Measurements from ENCODE around the gene ZFP36.

ZFP36 gene

DNA sequence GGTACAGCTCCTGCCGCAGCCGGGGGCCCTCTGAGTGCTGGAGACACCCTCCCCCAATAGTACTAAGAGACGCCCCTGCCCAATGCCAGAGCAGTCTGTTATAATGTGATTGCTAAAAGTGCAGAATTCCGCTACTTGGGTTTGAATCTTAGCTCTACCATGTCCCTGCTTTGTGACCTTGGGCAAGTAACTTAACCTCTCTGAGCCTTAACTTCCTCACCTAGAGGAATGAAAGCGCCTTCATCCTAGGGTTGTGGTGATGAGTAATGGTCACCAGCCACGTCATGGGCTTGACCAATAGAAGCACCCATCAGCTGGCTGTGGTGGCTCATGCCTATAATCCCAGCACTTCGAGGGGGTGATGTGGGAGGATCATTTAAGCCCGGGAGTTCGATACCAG lies 12.4 kb downstream of the ZFP36 start:
- no peak for DNase-seq (ENCODE audit: low read depth)

DNA sequence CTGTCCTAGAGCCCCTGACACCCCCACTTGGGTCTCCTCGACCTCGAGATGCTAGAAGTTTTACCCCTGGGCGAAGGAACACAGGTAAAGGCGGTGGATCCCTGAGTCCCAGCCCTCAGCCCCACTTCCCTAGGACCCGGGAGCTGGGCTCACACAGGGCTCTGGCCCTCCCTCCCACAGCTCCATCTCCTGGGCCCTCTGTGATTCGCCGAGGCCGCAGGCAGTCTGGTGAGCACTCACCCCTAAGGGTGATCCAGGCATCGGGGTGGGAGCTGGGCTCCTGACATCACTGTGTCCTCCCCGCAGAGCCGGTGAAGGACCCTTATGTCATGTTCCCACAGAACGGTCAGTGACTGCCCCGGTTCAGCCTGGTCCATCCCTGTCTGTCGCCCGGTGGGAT lies 14.1 kb downstream of the ZFP36 start:
- no peak for DNase-seq (ENCODE audit: low read depth)

DNA sequence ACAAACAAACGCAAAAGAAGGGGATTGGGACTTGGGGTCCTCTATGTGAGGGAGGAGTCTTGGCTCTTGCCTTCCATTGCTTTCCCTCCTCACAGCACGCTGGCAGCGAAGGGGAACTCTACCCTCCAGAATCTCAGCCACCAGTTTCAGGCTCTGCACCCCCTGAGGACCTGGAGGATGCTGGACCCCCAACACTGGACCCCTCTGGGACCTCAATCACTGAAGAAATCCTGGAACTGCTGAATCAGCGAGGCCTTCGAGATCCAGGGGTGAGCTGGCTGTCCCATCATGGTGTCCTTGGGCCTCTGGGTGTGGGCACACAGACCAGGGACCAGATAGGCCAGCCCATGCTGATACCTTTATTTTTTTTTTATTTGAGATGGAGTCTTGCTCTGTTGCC lies 15.4 kb downstream of the ZFP36 start:
- DNase-seq (ENCODE audit: low read depth), result no peak

DNA sequence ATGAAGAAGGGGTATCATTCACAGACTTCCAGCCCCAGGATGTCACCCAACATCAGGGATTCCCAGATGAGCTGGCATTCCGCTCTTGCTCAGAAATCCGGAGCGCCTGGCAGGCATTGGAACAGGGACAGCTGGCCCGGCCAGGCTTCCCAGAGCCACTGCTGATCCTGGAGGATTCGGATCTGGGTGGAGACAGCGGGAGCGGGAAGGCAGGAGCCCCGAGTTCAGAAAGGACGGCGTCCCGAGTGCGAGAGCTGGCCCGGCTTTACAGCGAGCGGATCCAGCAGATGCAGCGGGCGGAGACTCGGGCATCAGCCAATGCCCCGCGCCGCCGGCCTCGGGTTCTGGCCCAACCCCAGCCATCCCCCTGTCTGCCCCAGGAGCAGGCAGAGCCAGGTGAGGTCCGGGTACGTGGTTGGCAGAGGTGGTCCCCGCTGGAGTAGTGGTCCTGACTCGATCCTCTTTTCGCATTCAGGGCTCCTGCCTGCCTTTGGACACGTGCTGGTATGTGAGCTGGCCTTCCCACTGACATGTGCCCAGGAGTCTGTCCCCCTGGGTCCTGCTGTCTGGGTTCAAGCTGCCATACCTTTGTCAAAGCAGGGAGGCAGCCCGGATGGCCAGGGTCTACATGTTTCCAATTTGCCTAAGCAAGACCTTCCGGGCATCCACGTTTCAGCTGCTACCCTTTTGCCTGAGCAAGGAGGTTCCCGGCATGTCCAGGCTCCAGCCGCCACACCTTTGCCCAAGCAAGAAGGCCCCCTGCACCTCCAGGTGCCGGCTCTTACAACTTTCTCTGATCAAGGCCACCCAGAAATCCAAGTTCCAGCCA lies 16.8 kb downstream of the ZFP36 start:
- no peak for DNase-seq (ENCODE audit: low read depth)

DNA sequence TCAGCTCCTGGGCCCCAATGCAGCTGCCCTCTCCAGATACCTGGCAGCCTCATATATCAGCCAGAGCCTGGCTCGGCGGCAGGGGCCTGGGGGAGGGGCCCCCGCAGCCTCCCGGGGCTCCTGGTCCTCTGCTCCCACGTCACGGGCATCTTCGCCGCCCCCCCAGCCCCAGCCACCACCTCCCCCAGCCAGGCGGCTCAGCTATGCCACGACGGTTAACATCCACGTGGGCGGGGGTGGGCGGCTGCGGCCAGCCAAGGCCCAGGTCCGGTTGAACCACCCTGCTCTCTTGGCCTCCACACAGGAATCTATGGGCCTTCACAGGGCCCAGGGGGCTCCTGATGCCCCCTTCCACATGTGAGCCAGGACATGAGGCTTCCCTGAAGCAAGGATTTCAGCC lies 18.3 kb downstream of the ZFP36 start:
- no peak for DNase-seq (ENCODE audit: low read depth)

DNA sequence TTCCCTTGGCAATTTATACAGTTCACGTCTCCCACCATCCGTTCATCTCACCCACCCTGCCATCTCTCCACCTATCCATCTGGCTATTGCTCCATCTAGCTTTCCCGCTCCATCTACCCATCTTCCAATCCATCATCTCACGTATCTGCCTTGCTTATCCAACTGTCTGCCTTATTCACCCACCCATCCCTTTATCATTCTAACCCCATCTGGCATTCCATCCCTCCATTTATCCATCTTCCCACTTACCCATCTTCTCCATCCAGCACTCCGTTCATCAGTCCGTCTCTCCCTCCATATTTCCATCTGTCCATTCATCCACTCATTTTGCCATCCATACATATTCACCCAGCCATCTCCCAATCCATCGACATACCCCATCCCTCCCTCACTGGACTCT lies 19.1 kb downstream of the ZFP36 start:
- no peak for DNase-seq (ENCODE audit: low read depth)

DNA sequence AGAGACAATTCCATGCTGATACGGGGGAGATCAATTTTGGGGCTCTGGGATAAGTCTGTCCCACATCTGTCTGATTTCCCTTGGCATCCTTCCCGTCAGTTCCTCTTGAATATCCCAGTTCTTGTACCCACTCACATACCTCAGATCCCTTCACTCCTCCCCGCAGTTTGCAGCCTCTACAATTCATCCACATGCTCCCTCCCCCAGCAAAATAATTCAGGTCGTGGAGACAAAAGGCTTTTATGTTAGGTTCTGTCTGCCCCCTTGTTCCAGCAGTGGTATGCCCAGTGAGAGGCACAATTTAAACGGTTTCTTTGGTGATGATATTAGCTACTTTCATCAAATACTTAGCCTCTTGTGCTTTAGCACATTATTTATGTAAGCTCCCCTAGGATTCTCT lies 19.5 kb downstream of the ZFP36 start:
- no peak for DNase-seq (ENCODE audit: low read depth)

DNA sequence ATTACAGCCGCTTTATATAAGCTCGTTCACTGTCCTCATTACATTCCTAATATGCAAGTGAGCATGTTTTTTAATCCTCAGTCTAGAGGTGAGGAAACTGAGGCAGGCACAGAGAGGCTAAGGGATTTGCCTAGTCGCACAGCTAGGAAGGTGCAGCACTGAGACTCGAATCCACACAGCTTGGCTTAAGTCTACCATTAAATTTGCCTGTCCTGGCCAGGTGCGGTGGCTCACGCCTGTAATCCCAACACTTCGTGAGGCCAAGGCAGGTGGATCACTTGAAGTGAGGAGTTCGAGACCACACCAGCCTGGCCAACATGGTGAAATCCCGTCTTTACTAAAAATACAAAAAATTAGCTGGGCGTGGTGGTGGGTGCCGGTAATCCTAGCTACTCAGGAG lies 21.1 kb downstream of the ZFP36 start:
- no peak for DNase-seq (ENCODE audit: low read depth)

DNA sequence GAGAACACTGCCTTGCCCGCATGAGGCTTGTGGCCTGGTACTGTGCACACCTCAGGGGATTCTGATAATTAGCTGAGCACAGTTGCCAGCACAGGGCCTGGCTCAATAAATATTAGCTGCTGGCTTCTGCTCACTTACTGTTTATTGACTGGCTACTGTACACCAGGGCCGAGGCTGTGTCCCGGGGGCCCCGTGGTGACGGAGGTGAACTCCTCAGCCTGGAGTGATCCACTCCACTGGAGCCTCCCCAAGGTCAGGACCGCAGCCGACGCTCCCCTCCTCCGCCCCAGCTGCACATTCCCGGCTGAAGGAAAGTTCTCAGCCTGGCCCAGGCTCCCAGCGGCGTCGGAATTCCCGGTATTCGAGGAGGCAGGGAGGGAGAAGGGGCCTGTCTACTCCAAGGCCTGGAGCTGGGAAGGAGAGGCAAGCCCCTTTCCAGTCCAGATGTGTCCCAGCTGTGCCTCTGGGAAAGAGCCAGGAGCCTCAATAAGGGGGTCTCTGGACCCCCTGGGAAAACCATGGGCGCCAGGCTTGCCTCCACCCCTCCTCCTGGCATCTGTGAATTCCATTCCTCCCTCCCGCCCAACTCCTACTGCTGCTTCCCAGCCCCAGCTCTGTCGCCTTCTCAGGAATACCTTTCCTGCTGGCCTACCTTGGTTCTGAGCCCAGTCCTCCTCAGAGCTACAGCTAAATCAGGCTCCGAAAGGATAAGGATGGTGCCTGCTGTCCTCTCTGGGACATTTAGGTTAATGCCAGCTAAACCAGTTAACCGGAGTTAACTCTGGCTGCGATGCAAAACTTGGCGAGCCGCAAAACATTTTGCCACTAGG lies 21.9 kb downstream of the ZFP36 start:
- no peak for DNase-seq (ENCODE audit: low read depth)

DNA sequence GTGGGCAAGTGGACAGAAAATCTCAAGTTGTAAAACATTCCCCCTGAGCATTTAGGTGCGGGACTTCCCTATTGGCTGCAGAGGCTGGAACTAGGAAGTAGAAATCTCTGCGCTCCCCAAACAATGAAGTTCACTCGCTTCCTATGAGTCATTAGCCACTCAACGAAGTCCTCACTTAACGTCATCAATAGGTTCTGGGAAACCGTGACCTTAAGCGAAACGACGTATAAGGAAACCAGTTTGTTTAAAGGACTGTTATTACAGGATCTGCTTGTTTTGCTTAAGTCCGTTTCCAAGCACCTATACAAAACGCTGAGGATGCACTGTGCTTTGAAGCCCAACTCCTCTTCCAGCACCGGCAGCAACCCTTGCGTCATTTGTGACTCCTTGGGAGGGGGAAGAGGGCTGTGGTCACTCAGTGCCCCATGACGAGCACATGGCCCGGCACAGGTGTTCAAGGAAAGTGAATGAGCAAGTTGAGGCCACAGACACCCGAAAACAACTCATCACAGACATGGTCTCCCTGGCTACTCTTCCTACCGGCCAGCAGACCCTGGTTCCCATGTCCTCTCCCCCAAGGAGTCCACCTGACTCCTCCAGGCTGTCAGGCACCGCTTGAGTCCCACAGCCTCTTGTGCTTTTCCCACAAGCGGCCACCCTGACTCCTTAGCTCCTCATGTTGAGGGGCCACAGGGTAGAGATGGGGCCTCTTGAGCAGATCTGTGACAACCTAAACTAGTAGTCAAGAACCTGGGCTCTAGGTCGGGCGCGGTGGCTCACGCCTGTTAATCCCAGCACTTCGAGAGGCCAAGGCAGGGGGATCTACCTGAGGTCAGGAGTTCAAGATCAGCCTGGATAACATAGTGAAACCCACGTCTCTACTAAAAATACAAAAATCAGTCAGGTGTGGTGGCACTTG lies 24.3 kb downstream of the ZFP36 start:
- peak; percentile 50 for DNase-seq (ENCODE audit: low read depth)

DNA sequence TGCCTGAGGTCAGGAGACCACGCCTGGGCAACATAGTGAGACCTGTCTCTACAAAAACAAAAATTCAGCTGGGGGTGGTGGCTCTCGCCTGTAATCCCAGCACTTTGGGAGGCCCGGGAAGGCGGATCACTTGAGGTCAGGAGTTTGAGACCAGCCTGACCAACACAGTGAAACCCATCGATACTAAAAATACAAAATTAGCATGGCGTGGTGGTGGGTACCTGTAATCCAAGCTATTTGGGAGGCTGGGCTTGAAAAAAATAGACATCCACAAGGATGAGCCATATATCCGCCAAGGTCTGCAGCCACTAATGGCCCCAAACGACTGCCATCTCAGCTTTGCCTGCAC lies 26.0 kb downstream of the ZFP36 start:
- no peak for DNase-seq (ENCODE audit: low read depth)

DNA sequence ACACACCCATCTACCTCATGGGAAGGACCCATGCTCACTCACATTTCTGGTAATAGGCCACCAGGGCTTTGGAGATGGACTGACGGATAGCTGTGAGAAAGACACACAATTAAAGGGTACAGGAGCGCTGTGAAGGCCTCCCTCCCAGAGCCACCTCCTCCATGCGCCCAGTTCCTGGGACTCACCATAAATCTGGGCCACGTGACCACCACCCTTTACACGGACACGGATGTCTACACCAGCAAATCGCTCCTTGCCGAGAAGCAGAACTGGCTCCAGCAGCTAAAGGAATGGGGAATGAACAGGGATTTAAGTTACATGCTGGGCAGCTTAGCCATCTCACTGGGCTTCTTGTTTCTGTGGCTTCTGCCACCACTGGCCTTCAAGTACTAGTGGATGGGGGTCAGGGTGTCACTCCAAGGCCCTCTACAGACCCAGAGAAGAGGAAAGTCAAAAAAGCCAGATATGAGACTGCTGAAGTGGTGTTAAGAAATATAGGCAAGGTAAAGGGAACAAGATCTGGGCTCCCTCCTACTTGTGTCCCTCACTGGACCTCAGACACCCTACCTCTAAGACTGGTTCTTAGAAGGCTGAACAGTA lies 26.9 kb downstream of the ZFP36 start:
- DNase-seq (ENCODE audit: low read depth), result no peak

DNA sequence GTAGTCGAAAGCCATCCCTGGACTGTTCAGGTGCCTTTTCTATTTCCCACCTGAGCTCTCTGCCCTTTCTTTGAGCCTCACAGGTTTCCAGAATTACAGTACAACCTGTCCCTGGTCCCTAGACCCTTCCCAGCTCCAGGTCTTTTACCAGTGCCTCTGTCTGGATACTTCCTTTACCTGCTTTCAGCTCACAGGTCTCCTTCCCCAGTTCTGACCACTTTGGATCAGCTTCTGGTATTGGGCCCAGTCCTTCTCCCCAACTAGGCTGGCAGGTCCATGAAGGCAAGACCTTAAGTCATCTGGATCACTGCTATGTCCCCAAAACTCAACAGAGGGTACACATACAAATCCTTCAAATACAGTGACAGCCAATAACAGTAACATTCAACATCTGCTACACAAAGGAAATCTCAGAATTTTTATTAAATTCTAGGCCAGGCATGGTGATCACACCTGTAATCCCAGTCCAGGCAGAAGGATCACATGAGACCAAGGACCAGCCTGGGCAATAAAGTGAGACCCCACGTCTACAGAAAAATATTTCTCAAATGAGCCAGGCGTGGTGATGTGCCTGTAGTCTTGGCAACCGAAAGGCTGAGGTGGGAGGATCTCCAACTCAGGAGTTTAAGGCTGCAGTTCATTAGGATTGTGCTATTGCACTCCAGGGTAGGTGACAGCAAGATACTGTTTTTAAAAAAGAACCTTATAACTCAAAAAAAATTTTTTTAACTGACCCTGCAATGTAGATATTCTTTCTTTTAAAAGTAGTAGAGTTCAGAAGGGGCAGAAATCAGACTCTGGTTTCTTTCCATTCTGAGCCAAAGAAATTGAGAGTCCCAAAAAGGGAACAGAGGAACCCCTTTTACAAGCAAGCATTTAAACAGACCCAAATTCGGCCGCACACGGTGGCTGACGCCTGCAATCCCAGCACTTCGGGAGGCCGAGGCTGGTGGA lies 27.8 kb downstream of the ZFP36 start:
- no peak for DNase-seq (ENCODE audit: low read depth)

DNA sequence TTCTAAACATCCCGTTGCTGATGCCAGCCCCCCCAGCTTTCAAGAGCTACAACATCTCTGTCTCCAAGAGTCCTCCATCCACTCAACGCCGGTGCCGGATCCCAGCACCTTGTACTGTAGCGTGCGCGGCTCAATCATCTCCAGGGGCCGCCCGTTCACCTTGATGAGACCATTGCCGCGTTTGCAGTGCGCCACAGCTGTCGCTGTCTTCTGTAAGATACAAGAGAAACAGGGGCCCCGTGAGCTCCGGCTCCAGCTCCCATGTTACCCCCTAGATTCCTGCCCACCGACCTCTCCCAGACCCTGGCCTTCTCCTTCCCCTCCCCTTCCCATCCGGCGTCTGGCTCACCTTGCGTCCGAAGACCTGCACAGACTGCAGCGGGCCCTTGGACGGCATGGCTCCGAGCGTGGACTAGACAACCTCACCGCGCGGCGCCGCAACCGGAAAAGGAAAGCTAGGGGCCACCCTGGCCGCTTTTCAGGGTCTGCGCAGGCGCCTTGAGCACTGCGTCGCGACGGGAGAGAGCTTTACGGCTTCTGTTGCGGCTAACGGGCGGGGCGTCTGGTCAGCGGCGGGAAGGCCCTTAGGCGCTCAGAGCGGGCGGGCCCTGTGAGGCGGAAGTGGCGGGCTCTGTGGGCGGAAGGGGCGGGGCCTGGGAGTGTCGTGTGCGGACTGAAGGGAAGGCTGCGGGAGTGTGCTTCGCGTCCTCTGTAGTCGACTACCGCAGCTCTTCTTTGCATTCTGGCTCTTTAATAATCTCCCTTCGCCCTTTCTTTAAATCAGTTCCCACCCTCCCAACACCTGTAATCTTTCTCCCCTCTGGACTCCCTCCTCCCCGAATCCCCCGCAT lies 29.1 kb downstream of the ZFP36 start, which contains the start of gene RPS16:
TSS of gene RPS16 (minus strand) at position 451 of the 851 bp plus-strand sequence. CDS start at position 397, 54 bp downstream.
- DNase-seq (ENCODE audit: low read depth), result peak; percentile 99

DNA sequence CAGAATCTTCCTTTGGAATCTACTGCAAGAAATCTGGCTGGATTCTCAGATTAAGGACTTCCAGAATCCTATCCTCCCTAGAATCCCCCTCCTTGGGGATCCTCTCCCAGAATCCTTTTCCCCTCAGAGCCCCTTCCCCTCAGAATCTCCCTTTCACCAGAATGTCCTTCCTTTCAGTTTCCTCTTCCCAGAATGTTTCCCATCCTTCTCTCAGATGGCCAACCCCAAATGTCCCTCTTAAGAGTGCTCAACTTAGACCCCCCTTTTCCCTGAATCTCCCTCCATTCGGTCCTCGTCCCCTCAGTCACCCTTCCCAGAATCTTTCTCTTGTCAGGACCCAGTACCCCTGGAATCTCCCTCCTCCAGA lies 29.7 kb downstream of the ZFP36 start:
- DNase-seq (ENCODE audit: low read depth), result no peak

DNA sequence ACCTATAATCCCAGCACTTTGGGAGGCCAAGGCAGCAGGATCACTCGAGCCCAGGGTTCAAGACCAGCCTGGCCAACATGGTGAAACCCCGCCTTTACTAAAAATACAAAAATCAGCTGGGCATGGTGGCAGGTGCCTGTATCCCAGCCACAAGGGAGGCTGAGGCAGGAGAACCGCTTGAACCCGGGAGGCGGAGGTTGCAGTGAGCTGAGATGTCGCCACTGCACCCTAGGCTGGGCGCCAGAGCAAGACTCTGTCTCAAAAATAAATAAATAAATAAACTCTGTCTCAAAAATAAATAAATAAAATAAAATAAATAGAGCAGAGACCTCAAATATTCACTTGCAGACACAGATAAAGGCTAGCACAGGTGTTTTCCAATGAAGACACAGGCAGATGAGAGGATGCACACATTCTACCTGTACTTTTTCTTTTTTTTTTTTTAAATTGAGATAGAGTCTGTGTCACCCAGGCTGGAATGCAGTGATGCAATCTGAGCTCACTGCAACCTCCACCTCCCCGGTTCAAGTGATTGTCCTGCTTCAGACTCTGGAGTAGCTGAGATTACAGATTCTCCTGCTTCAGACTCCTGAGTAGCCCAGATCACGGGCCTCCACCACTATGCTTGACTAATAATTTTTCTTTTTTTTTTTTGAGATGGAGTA lies 31.8 kb downstream of the ZFP36 start:
- no peak for DNase-seq (ENCODE audit: low read depth)

DNA sequence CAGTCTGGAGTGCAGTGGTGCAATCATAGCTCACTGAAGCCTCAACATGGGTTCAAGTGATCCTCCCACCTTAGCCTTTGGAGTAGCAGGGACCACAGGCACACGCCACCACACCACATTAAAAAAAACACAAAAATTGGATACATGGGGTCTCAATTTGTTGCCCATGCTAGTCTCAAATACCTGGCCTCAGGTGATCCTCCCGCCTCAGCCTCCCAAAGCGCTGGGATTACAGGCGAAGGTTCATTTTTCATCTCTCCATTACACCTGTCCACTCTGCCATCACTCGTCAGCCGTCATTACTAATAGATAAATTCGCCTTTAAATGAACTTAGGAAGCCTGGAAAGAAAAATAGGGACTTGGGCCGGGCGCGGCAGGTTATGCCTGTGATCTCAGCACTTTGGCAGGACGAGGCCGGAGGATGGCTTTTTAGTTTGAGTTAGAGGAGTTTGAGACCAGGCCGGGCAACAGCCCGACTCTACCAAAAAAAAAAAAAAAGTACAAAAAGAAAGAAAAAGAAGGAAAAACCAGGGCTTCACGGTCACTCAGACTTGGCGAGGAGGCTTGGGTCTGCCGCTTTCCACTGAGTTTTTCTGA lies 38.0 kb downstream of the ZFP36 start:
- no peak for DNase-seq (ENCODE audit: low read depth)

DNA sequence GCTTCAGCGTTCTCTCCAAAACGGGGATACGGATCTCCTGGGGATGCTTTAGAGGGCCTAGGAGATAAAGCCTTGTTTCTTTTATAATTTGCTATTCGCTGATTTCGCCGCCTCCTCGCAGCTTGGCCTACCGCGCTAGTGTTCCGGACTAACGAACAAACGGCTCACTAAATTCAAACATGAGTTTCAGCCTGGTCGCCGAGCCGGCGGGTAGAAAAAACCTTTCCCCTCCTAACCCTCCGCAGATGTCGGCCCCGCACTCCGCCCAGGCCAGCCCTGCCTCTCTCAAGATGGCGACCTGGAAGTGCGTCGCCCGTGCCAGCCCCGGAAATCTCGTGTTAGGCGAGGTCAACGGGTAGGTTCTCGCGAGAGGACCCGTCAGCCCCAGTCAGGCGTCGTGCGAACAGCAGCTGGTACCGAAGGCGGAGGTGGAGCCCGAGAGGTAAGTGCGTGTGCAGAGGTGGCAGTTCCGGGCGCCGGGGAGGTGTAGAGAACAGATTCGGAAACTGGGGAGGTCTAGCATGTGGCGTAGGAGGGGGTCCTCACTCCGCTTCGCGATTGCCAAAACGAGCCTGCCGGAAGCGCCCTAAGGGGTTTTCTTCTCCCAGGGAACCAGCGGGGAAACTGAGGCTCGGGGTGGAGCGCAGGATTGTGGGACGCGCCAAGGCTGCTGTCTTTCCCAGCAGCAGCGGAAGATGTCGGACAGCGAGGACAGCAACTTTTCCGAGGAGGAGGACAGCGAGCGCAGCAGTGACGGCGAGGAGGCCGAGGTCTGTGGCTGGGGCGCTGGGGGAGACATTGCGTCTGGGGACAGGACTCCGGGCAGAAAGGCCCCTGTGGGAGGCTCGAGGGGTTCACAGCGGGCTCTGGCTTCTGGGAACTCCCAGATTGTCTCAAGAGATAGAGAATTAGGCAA lies 38.8 kb downstream of the ZFP36 start, which contains the start of gene SUPT5H:
TSS of gene SUPT5H (plus strand) at position 387 of the 916 bp plus-strand sequence. CDS start at position 696, 309 bp downstream.
- DNase-seq (ENCODE audit: low read depth), result peak; percentile 94
